ENCODE data around the gene RACGAP1. TPM values are rescaled to one million over a fixed set of nuclear protein-coding genes. Genes with fewer than 3 reads are reported as not detected.

The RACGAP1 gene
- total and polyA plus RNA-seq, 2 experiments from 2014 or later = 19.0 to 52.8 TPM

GRCh38 chr12:49953961-49954846 is 71.1 kb downstream of the RACGAP1 start (continued):
- no peak for TF ChIP-seq ETS1 (IDR thresholded peaks at IDR 0.05)
- no peak for TF ChIP-seq CTCF (conservative IDR thresholded peaks at IDR 0.05; ENCODE audit: low read depth in 2 of 2)
- no peak for TF ChIP-seq POLR2AphosphoS5 (IDR thresholded peaks at IDR 0.05; ENCODE audit: low read depth)
- TF ChIP-seq JUNB (IDR thresholded peaks at IDR 0.05; ENCODE audit: unreplicated experiment) = no peak
- TF ChIP-seq CREB1 (CRISPR knock-in tag; IDR thresholded peaks at IDR 0.05; ENCODE audit: low read depth) = no peak
- TF ChIP-seq ZNF331 (CRISPR knock-in tag; IDR thresholded peaks at IDR 0.05; ENCODE audit: low read depth) = no peak

- ATAC-seq (no peak), DNase-seq (ENCODE audit: low spot score) (no peak)
- Histone ChIP-seq H3K27me3 (ENCODE audit: insufficient read depth) (peaks cover 38% of the 10 kb centered on the region), H3K4me1 (ENCODE audit: insufficient read depth) (peaks cover 17% of the 10 kb centered on the region; the same call in 1 of the 2 replicates), H3K4me2 (no peak overlapping the region), H3K36me3 (ENCODE audit: insufficient read depth) (no peaks in the 10 kb centered on the region), H2AFZ (no peak overlapping the region), H3F3A (replicated peaks; ENCODE audit: low read depth) (no peaks in the 10 kb centered on the region), H4K20me1 (replicated peaks; ENCODE audit: insufficient read depth) (no peaks in the 10 kb centered on the region), H3K9me2 (ENCODE audit: insufficient read depth) (no peaks in the 10 kb centered on the region), H3K4me3 (no peak overlapping the region), H3K27ac (ENCODE audit: low read depth) (no peak overlapping the region), H3K79me2 (replicated peaks; ENCODE audit: insufficient read depth) (no peaks in the 10 kb centered on the region)
- H3K36me3 Mint-ChIP-seq (ENCODE audit: low read depth) = no peaks in the 10 kb centered on the region
- TF ChIP-seq NANOG (IDR thresholded peaks at IDR 0.05; ENCODE audit: borderline replicate concordance) = no peak
- H3K4me1 Mint-ChIP-seq = peaks cover 7% of the 10 kb centered on the region; the same call in 2 of the 3 replicates
- no peaks in the 10 kb centered on the region for H3K9me3 Mint-ChIP-seq
- no peak overlapping the region for H3K27ac Mint-ChIP-seq
- peaks cover 13% of the 10 kb centered on the region for H3K27me3 Mint-ChIP-seq (ENCODE audit: insufficient read depth, low read depth, poor library complexity)
- no peak overlapping the region for H3K4me3 Mint-ChIP-seq
Observed at GRCh38 chr12:49953151-49953550, 72.1 kb downstream of the RACGAP1 start.

GRCh38 chr12:49952391-49953055 is 72.8 kb downstream of the RACGAP1 start:
- no peaks in the 10 kb centered on the region for H3K79me2 ChIP-seq (replicated peaks; ENCODE audit: insufficient read depth)
- H3K9me3 Mint-ChIP-seq = no peaks in the 10 kb centered on the region
- no peak overlapping the region for H3K4me3 Mint-ChIP-seq
- no peak overlapping the region for H2AFZ ChIP-seq
- H3K36me3 ChIP-seq (ENCODE audit: insufficient read depth) = no peaks in the 10 kb centered on the region
- H3K4me3 ChIP-seq = no peak overlapping the region
- H3K27ac ChIP-seq (ENCODE audit: low read depth) = no peak overlapping the region
- H3K27ac Mint-ChIP-seq = no peak overlapping the region
- H3K9me2 ChIP-seq (ENCODE audit: insufficient read depth) = no peaks in the 10 kb centered on the region
- peaks cover 13% of the 10 kb centered on the region for H3K27me3 Mint-ChIP-seq (ENCODE audit: insufficient read depth, low read depth, poor library complexity)
- no peaks in the 10 kb centered on the region for H3K36me3 Mint-ChIP-seq (ENCODE audit: low read depth)
- H3F3A ChIP-seq (replicated peaks; ENCODE audit: low read depth) = no peaks in the 10 kb centered on the region
- DNase-seq (ENCODE audit: low spot score) (no peak), ATAC-seq (no peak)
- H4K20me1 ChIP-seq (replicated peaks; ENCODE audit: insufficient read depth) = no peaks in the 10 kb centered on the region
- H3K27me3 ChIP-seq (ENCODE audit: insufficient read depth) = peaks cover 32% of the 10 kb centered on the region
- H3K4me1 Mint-ChIP-seq = peaks cover 13% of the 10 kb centered on the region
- no peak overlapping the region for H3K4me2 ChIP-seq
- TF ChIP-seq ETS1 (IDR thresholded peaks at IDR 0.05) (no peak), CTCF (conservative IDR thresholded peaks at IDR 0.05; ENCODE audit: low read depth in 2 of 2) (no peak), EZH2 (IDR thresholded peaks at IDR 0.05; ENCODE audit: low read depth, unreplicated experiment) (no peak), NANOG (IDR thresholded peaks at IDR 0.05; ENCODE audit: borderline replicate concordance) (no peak)
- H3K4me1 ChIP-seq (ENCODE audit: insufficient read depth) = peaks cover 22% of the 10 kb centered on the region; the same call in 1 of the 2 replicates

Data from GM23338 (cell line).